ENCODE results near the gene NPEPL1.
"Not testable (repeated sequence)": the region's sequence is repeated elsewhere in the genome, so short reads cannot be mapped to it uniquely, and the experiment has no call there.

The NPEPL1 gene

GRCh38 chr20:58714340-58714922 lies 21.8 kb downstream of the NPEPL1 start:
- DNase-seq (ENCODE audit: low spot score) = no peak

- no peak for DNase-seq (ENCODE audit: low spot score)
Observed at GRCh38 chr20:58714923-58715351, 22.3 kb downstream of the NPEPL1 start.

- no peak for DNase-seq (ENCODE audit: low spot score)
Observed at GRCh38 chr20:58715391-58715800, 22.8 kb downstream of the NPEPL1 start.

- DNase-seq (ENCODE audit: low spot score) = no peak
Observed at GRCh38 chr20:58715801-58716475, 23.3 kb downstream of the NPEPL1 start.

- no peak for DNase-seq (ENCODE audit: low spot score)
Observed at GRCh38 chr20:58716476-58717277, 24.1 kb downstream of the NPEPL1 start.

DNA sequence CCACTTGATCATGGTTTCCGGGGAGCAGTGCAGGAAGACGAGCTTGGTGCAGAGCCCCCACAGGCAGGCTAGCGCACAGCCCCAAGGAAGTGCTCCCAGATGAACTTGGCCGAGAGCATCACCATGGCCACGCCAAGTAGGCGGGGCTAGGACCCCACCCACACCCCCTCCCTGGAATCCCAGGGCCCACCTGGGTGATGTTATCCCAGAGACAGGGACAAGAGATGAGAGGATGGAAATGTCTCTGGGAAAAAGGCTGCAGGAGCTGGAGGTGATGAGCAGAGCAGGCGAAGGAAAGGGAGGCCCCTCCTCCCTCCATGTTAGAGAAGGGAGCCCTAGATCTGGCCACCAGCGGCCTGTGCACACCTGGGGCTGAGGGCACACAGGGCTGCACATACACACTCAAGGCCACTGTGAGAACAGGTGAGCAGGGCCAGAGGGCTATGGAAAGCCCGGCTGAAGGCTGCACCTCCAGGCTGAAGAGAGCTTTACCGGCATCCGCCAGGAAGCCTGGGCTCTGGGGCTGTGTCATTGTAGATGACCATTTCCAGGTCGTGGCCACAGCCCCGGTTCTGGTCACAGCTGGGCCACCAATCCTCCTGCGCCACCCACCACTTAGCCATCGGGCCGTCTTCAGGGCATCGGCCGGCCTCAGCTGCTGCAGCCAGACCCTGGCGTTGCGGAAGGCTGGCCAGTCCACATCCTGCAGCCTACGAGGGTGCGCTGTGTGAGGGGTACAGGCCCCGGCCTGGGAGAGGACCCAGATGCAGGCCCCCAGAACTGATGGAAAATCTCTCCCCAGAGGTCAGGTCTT lies 24.9 kb downstream of the NPEPL1 start:
- DNase-seq (ENCODE audit: low spot score) = no peak

- DNase-seq (ENCODE audit: low spot score) = no peak
Observed at GRCh38 chr20:58718121-58718563, 25.5 kb downstream of the NPEPL1 start.

- no peak for DNase-seq (ENCODE audit: low spot score)
Observed at GRCh38 chr20:58718729-58719128, 26.1 kb downstream of the NPEPL1 start.

DNA sequence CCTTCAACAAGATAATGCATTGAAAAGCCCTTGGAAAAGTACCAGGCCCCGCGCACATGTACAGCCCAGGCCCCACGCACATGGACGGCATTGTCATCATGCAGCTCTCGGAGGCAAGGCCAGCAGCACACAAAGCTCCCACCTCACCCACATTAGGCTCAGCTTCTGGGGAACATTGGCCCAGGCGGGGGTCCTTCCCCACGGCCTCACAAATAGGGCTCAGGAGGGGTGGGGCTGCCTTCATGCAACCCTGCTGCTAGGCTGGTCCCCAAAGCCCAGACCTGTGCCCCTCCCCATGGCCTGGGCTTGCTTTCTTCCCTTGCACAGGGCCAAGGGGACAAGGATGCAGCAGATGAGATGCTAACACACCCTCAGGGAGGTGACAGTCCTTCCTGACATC lies 26.7 kb downstream of the NPEPL1 start:
- DNase-seq (ENCODE audit: low spot score) = no peak

- DNase-seq (ENCODE audit: low spot score) = no peak
Observed at GRCh38 chr20:58719971-58720371, 27.4 kb downstream of the NPEPL1 start.

DNA sequence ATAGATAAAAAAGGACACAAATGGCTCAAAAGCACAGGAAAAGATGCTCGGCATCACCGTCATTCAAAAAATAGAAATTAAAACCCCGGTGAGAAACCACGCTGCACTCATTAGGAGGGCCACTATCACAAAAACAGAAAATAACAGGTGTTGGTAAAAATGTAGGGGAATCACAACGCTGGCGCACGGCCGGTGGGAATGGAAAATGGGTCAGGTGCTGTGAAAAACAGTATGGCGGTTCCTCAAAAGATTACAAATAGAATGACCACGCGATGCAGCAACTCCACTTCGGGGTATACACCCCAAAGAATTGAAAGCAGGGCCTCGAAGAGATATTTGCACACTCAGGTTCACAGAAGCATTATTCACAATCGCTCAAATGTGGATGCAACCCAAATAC lies 28.3 kb downstream of the NPEPL1 start:
- no peak for DNase-seq (ENCODE audit: low spot score)

- DNase-seq (ENCODE audit: low spot score) = no peak
Observed at GRCh38 chr20:58721951-58722778, 29.6 kb downstream of the NPEPL1 start.

GRCh38 chr20:58722877-58723627 lies 30.5 kb downstream of the NPEPL1 start:
- DNase-seq (ENCODE audit: low spot score) = no peak

- no peak for DNase-seq (ENCODE audit: low spot score)
Observed at GRCh38 chr20:58723628-58723984, 31.0 kb downstream of the NPEPL1 start.

DNA sequence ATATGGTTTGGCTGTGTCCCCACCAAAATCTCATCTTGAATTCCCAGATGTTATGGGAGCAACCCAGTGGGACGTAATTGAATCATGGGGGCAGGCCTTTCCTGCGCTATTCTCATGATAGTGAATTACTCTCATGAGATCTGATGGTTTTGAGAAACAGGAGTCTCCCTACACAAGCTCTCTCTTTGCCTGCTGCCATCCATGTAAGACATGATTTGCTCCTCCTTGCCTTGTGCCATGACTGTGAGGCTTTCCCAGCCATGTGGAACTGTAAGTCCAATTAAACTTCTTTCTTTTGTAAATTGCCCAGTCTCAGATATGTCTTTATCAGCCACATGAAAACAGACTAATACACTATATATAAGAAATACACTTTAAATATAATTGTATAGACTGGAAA lies 33.6 kb downstream of the NPEPL1 start:
- not testable (repeated sequence) for DNase-seq (ENCODE audit: low spot score)

- DNase-seq (ENCODE audit: low spot score) = no peak
Observed at GRCh38 chr20:58731192-58731591, 38.6 kb downstream of the NPEPL1 start.

- no peak for DNase-seq (ENCODE audit: low spot score)
Observed at GRCh38 chr20:58737198-58737597, 44.6 kb downstream of the NPEPL1 start.

- DNase-seq (ENCODE audit: low spot score) = no peak
Observed at GRCh38 chr20:58740356-58741308, 48.0 kb downstream of the NPEPL1 start.

DNA sequence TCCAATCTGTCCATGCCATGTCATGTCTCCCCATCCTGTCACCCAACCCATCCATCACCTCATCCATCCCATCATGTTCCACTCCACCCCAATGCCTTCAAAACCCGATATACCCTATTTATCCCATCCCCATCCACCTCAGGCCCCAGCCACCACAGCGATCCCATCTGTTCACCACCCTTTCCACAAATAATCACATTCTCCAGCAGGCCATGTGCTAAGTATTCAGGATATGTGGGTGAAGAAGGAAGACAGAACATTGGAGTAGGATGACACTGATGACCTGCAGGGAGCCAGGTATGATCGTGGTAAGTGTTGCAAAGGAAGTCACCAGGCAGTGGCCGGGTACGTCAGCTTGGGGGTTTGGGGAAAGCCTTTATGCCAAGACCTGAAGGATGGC lies 48.8 kb downstream of the NPEPL1 start:
- DNase-seq (ENCODE audit: low spot score) = no peak
